HT1080 (cell line): Measurements from ENCODE around the gene GCLM. TPM values are rescaled to one million over a fixed set of nuclear protein-coding genes. Genes with fewer than 3 reads are reported as not detected.

Experiments used
- DNase-seq: peaks from one replicate; pipeline ENCODE4 v3.0.0-alpha.2; 2015; ENCODE audit warnings: low read depth
- small RNA-seq: library from RNA; depleted of rRNA; stranded (forward); fragments of <200 nt; gene quantifications from one replicate; pipeline ENCODE3, GENCODE V24; 2014
- total RNA-seq: library from RNA; depleted of rRNA; stranded (reverse); fragments of >200 nt; shearing (Covaris generic); gene quantifications from 2 replicates; pipeline ENCODE4 v1.2.3, GENCODE V29; 2014; rRNA removed

GCLM gene
- total RNA-seq, 1 experiment from 2014 or later, result 28.9 TPM

DNA sequence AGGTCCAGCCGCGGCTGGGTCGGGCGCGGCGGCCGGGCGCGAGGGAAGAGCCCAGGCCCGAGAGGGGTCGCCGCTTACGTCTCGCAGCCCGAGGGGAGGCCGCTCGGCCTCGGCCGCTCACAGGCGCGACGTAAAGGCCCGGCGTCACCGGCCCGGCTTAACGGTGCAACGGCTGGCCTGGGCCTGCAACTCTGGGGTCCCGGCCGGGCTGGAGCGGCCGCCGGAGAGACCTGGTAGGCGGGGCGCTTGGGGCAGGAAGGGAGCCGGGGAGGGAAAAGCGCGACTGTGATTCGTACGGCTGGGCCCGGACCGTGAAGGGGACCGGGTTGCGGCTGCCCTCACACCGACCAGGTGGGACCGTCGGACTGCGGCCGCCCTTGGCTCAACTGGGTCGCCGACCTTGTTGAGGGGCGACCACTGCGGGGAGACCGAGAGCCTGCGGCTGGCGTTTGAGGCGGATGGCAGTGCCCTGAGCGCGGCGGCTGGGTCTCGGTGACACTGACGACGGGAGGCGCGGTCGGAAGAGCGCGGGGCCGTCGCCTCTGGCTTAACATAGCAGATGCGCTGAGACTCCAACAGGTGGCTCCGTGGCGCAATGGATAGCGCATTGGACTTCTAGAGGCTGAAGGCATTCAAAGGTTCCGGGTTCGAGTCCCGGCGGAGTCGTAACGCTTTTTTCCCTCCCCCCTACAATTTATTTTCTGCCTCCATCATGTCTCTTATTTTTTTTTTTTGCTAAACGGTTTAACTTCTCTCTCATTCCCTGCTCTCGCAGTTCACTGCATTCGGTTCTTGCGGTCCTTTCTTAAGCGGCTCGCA is 62.0 kb downstream of the GCLM start:
- peak; percentile 89 for DNase-seq

- DNase-seq, result peak; percentile 91
Observed at GRCh38 chr1:93846206-93846991, 62.8 kb downstream of the GCLM start.

DNA sequence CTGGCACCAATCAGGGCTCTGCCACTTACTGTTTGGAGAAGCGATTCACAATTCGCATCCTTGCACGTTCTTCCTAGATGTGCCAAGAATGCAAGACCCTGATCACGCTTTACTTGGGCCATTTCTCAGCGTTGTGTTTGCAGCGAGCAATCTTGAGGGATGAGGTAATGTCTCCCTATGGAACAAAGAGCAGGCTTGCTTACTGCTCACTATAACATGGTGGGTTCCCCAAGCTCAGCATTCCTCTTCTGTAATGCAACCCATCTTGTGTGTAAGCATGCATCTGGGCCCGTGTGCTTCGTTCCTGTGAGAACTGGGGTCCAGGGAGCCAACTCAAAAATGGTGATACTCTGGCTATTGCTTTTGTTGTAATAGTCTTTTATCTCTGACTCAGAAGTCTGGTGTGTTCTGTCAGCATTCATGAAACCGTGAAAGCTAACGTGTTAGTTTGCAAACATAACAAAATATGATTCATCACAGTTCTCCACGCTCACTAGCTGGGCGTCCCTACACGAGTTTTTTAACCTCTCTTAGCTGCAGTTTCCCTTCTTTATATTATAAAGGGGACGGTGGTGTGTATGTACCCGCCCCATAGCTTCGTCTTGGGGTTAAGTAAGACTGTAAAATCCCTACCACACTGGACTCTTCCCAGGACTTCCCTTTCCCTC is 63.6 kb downstream of the GCLM start:
- peak; percentile 82 for DNase-seq

- peak; percentile 75 for DNase-seq
Observed at GRCh38 chr1:93844262-93845045, 64.8 kb downstream of the GCLM start.

DNA sequence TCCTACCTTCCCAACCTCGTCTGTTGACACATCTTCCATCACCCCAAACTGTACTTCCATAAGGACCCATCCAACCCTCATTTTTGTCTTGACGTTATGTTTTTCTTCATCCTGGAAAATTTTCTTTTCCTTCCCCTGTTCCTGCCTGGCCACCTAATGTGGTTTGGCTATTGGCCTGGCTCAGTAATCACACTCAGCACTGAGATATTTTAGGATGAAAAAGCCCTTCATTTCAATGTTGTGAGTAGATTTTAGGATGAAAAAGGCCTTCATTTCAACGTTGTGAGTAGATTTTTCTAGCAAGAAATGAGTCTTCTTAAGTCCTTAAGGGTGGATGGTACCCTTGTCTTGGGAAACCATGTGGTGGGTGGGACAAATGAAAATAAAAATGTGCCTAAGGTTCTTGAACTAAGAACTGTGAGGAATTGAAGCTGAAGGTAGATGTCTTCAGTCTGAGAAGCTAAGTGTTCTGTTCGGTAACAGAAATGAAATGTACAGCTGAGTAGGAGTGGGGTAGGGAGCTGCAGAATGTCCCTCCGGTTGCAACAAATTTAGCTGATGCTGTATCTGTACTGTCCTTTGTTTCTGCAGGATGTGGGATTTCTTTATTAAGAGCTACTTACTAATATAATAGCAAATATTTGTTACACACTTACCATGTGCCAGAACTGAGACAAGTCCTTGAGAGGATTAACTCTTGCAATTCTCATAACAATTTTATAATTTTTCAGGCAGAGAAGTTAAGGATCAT is 66.3 kb downstream of the GCLM start:
- peak; percentile 26 for DNase-seq

GRCh38 chr1:93841771-93842170 is 67.5 kb downstream of the GCLM start:
- no peak for DNase-seq

- DNase-seq, result no peak
Observed at GRCh38 chr1:93840956-93841482, 68.2 kb downstream of the GCLM start.

- peak; percentile 29 for DNase-seq
Observed at GRCh38 chr1:93839753-93840152, 69.5 kb downstream of the GCLM start.

- DNase-seq, result peak; percentile 65
Observed at GRCh38 chr1:93839307-93839706, 69.9 kb downstream of the GCLM start.

- DNase-seq, result no peak
Observed at GRCh38 chr1:93837961-93838360, 71.3 kb downstream of the GCLM start.

Small RNAs within 50 kb of the gene (small RNA-seq; reads per million reads assigned to genes)
- not detected for gene AL117351.2
- gene MIR760, result not detected

Other genes with a start within 250 kb of the GCLM start
- 156 and 163 TPM in 2 replicates for gene BCAR3, start 227.6 kb downstream of the GCLM start, total RNA-seq
- gene DNTTIP2, start 30.2 kb downstream of the GCLM start, total RNA-seq, result 55.8 and 63.7 TPM in 2 replicates
- 0.26 TPM in 1 of 2 replicates, not detected in the other for gene ABCA4, start 211.7 kb upstream of the GCLM start, total RNA-seq